Epithelial cell of esophagus (primary cell): ENCODE data around the gene HEATR5B.

Source experiments
- DNase-seq: peaks from one replicate; pipeline ENCODE4 v3.0.0; 2010; ENCODE audit warnings: low read depth
- H3K4me3 ChIP-seq: 2 replicates; pipeline ENCODE4 v1.5.1; 2011; ENCODE audit warnings: mild to moderate bottlenecking, low read length, control low read depth
- TF ChIP-seq, protein P1 (sequence below): IDR thresholded peaks from 2 replicates; pipeline ENCODE4 v1.5.1; 2011; ENCODE audit warnings: low read depth, mild to moderate bottlenecking, low read length, control low read depth, inconsistent platforms; ENCODE audit not compliant: insufficient read depth; ENCODE audit errors: missing control alignments

HEATR5B gene

DNA sequence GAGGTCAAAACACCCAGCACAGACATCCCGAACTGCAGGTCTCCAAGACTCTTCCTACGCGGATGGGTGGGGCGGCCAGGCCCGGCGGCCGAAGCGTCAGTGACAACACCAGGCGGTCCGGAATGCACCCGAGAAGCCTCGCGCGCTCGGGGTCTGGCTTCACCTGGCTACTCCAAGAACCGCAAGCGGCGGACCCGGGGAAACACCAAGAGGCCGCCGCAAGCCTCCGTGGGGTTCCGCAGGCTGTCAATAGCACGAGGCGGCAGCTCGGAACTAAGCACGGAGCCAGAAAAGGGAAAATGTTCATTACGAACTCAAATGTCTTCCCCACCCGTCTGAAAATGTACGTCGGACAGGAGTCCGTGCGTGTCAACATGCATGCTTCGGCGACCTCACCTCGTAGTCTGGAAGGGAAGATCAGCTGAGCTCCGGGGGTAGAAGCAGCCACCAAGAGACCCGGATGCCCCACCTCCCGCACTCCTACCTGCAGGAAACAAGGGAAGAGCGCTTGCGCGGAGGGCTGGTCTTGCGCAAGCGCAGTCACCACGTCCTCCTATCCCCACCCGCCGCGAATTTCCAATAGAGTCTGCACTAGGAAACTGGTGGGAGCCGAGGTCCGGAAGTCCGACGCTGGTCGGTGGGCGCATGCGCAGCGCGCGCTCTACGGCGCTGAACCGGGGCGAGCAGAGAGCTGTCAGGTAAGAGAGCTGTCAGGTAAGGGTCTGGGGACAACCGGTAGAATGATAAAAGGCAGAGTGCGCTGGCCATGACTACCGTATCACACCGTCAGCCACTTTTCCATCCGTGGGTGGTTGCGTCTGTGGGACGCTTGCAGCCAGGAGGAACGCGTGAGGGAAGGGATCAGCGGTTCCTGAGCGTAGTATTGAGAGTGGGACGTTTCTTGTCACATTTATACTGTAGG, at the start of gene HEATR5B, which contains the start of gene GPATCH11:
Gene HEATR5B (minus strand): TSS at position 500 of the 922 bp plus-strand sequence. CDS start 958 bp downstream, outside the sequence.
Gene GPATCH11 (plus strand): TSS at position 646 of the 922 bp plus-strand sequence. CDS start 3,864 bp downstream, outside the sequence.
- peak; percentile 98 for DNase-seq
- TF ChIP-seq, protein P1, sequence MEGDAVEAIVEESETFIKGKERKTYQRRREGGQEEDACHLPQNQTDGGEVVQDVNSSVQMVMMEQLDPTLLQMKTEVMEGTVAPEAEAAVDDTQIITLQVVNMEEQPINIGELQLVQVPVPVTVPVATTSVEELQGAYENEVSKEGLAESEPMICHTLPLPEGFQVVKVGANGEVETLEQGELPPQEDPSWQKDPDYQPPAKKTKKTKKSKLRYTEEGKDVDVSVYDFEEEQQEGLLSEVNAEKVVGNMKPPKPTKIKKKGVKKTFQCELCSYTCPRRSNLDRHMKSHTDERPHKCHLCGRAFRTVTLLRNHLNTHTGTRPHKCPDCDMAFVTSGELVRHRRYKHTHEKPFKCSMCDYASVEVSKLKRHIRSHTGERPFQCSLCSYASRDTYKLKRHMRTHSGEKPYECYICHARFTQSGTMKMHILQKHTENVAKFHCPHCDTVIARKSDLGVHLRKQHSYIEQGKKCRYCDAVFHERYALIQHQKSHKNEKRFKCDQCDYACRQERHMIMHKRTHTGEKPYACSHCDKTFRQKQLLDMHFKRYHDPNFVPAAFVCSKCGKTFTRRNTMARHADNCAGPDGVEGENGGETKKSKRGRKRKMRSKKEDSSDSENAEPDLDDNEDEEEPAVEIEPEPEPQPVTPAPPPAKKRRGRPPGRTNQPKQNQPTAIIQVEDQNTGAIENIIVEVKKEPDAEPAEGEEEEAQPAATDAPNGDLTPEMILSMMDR: no peak
- peak within 1 kb of the TSS; percentile 99 for H3K4me3 ChIP-seq

DNA sequence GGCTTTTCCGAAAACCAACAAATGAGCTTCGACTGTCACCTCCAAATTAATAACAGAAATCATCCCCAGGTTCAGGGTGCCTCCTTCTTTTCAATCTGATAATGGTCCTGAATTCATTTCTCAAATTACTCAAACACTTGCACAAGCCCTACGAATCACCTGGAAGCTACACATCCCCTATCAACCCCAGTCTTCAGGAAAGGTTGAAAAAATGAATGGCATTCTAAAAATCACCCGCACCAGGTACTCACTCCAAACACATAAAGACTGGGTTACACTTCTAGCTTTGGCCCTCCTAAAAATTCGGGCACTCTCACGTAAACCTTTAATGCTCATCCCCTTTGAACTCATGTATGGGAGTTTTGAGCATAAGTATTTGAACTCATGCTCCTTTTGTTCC, 48.7 kb upstream of the HEATR5B start:
- H3K4me3 ChIP-seq: no peak overlapping the region
- TF ChIP-seq, protein P1: no peak

DNA sequence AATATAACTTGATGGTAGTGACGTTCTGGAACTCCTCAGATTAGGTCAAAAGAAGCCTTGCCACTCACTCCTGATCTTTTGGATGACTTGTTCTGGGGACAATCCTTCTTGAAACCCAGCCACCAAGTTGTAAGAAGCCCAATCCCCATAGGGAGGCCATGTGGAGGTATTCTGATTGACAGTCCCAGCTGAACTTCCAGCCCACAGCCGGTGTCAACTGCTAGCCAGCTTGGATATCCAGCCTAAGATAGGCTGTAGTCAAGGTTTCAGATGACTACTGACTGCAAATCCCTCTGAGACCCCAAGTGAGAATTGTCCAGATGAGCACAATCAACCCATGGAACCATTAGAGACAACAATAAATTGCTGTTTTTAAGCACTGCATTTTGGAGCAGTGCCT, 41.2 kb upstream of the HEATR5B start:
- no peak overlapping the region for H3K4me3 ChIP-seq
- DNase-seq: no peak
- TF ChIP-seq, protein P1: no peak

More for the DNA sequence above, 48.7 kb upstream of the HEATR5B start:
- no peak for DNase-seq

DNA sequence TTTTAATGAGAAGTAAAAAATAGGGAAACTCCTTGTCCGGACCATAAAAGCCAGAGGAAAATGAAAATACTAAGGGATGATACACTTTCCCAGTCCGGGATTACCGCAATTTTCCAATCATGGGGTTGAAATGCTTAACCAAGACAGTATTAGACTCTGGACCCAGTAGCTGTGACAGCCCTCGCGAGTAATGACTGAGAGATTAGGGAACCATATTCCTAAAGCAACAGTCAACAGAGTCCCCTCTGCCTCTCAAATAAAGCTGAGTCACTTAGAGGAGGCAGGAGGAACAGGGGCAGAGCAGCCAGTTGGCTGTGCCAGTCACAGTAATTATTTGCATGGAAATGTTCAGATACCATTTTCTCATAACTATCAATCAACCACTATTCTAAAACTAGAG, 35.0 kb upstream of the HEATR5B start:
- no peak overlapping the region for H3K4me3 ChIP-seq
- TF ChIP-seq, protein P1: no peak
- DNase-seq: no peak

DNA sequence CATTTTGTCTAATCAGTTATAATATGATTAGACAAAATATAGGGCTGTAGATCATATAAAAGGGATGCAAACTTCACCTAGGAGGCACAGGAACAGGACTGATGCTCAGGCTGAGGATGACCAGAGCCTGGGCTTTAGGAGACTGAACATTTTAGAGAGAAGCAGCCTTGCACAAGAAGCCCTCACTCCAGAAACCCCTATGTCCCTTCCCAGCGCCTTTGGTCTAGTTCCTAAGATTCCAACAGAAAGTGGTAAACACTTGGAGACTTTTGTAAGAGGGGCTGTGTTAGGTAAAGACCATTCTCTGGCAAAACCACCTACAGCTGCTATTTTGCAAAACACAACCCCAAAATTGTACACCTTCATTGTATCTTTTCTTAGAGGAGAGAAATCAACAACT, 33.4 kb upstream of the HEATR5B start:
- TF ChIP-seq, protein P1: no peak
- no peak for DNase-seq
- no peak overlapping the region for H3K4me3 ChIP-seq

DNA sequence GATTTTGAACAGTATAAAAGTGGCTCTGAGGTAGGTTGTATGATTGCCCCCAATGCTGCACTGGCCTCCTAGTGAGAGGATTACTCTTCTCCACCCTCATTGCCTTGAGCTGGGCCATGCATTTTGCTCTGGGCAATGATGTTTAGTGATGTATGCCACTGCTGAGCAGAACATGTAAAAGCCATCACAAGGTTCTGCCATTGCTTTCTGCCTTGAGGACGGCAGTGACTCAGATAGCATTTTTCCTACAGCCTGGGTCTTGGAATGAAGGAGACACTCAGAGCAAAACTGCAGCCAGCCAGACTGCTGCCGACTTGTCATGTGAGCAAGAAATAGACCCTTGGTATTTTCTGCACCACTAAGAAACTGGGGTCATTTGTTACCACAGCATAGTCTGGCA, 27.8 kb upstream of the HEATR5B start:
- TF ChIP-seq, protein P1: no peak
- peak; percentile 17 for DNase-seq
- H3K4me3 ChIP-seq: no peak overlapping the region
